Measurements from ENCODE around the gene WDR46.
"Not testable (repeated sequence)": the region's sequence is repeated elsewhere in the genome, so short reads cannot be mapped to it uniquely, and the experiment has no call there.

Gene WDR46

DNA sequence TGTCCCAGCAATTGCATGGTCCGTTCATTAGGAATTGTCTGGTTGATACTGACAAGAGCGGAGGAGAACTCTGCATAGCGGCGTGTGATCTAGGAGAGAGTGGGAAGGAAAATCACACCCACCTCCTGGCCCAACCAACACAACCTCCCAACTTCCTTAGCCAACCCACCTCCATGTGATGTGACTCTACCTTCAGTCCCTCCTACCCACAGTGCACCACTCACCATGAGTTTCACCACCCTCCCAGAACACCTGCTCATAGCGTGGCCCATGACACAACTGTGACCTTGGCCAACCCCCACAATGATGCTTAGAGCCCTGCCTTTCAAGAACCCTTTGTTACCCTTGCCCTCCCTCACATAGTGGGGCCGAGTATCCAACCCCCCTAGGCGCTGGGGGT is 25.0 kb downstream of the WDR46 start:
- no peak for DNase-seq (ENCODE audit: low spot score)

DNA sequence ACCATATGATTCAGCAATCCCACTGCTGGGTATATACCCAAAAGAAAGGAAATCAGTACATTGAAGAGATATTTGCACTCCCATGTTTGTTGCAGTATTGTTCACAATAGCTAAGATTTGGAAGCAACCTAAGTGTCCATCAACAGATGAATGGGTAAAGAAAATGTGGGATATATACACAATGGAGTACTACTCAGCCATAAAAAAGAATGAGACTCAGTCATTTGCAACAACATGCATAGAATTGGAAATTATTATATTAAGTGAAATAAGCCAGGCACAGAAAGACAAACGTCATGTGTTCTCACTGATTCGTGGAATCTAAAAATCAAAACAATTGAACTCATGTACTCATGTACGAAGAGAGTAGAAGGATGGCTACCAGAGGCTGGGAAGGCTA is 26.5 kb downstream of the WDR46 start:
- not testable (repeated sequence) for DNase-seq (ENCODE audit: low spot score)

DNA sequence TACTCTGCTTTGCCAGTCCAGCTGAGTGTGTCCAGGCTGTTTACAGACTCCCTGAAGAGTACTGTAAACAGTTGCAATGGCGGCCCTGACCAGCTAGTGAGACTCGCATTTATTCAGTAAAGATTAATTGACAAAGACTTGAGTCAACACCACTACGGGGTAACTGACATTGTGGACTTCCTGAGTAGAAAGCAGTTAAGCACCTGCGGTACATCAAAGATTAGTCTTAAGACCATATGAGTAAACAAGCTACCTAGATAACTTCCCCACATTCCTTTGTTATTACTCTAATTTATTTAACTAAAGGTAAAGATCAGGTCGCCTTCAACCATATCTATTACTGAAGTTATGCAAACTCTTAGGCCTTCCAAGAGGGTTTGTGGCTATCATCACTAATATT is 30.0 kb downstream of the WDR46 start:
- no peak for DNase-seq (ENCODE audit: low spot score)

DNA sequence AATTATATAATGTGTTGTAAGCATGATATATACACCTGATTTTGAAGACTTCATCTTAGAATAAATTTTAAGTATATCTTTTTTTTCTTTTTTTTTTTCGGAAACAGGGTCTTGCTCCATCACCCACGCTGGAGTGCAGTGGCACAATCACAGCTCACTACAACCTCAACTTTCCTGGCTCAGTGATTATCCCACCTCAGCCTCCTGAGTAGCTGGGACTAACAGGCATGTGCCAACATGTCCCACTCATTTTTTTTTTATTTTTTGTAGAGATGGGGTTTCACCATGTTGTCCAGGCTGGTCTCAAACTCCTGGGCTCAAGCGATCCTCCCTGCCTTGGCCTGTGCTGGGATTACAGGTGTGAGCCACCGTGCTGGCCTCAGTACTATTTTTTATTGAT is 34.4 kb downstream of the WDR46 start:
- no peak for DNase-seq (ENCODE audit: low spot score)

DNA sequence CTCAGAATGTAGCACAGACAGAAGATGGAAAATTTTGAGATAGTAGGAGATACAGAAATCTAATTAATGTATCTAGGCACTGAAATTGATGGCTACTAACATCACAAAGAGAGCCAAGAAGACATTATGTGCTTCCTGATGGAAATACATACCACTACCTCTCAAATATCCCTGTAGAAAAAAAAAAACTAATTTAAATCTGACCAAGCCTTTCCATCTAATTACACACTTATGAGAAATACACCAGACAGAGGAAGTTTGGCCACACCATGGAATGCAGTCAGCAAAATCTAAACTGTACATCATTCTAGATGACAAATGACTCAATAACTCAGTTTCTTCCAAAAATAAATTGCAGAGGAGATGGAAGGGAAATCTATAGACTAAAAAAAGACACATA is 36.3 kb downstream of the WDR46 start:
- no peak for DNase-seq (ENCODE audit: low spot score)

DNA sequence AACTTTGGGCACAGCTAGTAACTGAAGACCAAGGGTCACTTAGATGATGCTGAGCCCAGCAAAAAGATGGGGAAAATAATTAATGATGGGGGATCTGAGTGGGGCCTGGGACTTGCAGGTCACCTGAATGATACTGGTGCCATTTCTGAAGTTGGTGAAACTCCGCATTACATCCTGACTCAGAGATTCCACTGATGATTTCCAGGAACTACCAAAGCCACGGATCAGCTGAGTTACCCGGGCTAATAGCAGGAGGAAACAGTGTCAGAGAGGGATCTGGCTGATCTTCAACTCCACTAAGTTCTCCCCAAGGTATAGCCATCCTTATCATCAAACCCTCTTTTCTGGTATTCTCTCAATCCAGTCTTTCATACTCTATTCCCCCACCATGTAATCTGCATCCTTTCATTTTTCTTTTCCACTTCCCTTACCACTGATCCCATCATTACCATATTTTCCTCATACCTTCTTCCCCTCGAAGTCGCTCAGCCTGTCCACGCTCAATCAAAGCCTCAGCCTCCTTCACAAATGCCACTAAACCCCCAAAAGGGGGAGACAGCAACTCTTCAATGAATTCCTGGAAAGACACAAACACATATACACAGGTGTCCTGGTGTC is 37.5 kb downstream of the WDR46 start:
- DNase-seq (ENCODE audit: low spot score) = no peak

DNA sequence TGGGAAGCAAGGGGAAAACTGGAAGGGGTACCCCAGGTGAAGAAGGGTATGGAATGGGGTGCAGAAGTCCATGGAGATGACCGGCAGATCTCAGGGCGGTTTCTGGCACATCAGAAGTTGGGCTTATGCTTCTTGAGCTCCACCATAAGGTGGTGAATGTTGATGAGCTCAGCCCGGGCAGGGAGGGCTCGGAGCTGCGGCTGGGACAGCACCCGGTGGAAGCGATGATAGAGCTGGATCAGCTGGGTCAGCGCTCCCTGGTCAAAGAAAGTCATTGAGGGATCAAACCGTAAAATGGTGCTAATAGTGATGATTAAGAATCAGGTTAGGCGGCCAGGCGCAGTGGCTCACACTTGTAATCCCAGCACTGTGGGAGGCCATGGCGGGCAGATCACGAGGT is 38.3 kb downstream of the WDR46 start:
- no peak for DNase-seq (ENCODE audit: low spot score)

DNA sequence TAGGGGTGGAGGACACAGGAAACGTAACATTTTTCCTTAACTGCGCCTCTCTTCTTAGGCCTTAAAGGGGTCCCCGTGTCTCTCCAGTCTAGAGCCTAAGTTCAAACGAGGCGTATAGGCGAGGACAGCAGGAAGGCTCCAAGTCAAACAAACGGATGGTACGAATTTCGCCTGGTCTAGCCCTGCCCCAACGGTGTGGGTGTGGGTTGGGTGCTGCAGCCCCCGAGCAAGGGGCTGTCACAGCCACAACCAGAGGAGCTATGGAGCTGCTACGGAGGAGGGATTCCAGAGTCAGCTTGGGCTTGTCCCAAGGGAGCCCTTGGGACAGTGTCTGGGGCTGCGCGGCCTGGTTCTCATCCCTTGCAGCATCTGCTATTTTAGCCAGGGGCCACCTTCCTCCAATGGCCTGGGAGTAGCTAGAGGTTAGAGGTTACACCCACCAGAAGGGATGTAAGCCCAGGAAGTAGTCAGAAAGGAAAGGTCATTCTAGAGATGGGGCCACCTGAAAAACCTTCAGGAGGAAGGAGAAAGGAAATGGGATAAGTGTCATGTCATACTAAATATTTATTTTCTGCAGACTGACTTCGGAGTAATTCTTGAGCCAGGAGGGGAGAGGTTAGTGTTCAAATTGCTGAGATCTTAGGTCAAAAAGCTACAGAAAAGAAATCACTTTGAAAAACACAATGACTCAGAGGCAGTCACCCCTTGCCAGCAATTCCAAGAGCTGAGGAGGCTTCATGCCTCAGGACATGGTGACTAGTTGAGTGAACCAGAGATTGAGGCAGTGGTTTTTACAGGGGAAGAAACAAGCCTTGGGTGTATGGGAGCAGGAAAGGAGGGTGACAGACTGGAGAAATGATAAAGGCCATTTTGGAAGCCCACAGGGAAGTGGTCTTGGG is 39.1 kb downstream of the WDR46 start:
- no peak for DNase-seq (ENCODE audit: low spot score)

DNA sequence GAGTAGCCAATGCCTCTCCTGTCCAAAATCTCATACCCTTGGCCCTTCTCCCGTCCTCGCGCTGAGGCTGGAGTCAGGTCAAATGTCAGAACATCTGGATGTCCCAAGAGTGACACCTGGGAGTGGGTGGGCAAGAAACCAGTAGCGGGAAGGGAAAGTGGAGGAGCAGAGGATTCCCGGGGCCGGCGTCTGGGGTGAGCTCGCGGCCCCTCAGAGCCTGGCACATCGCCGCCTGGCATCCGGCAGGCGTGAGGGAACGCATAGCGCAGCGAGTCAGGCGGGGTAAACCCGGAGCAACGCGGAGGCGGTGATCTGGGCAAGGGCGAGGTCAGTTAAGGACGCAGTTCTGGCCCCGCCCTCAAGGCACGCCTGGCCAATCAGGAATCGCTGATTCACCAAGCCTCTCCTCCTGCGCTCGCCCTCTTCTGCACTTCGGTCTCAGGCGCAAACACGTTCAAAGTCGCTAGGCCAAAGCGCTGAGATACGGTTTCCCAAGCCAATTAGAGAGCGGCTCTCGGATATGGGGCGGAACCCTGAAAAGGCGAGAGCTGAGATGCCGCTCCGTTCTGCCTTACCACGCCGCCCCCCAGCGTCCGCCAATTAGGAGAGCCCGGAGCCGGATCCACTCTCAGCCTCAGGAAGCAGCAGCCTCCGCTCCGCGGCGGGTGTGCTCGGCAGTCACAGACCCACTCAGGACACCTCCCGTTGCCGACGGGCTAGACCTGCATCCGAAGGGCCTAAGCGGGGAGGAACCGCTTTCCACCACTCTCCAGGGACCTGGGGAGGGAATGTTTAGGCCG is 39.9 kb downstream of the WDR46 start:
- peak; percentile 100 for DNase-seq (ENCODE audit: low spot score)

DNA sequence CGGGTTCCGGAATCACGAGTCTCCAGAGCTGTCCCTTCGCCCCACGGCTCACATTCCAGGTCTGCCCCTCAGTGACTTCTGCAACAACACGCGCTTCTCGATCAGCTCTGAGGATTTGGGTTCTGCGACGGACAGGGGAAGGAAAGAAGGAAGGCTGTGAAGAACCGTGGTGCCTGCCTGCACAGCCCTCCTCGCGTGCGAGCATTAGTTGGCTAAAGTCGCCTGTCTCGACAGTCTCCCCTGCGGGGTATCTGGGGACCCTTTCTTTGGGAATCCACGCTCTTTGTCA is 40.5 kb downstream of the WDR46 start:
- no peak for DNase-seq (ENCODE audit: low spot score)

DNA sequence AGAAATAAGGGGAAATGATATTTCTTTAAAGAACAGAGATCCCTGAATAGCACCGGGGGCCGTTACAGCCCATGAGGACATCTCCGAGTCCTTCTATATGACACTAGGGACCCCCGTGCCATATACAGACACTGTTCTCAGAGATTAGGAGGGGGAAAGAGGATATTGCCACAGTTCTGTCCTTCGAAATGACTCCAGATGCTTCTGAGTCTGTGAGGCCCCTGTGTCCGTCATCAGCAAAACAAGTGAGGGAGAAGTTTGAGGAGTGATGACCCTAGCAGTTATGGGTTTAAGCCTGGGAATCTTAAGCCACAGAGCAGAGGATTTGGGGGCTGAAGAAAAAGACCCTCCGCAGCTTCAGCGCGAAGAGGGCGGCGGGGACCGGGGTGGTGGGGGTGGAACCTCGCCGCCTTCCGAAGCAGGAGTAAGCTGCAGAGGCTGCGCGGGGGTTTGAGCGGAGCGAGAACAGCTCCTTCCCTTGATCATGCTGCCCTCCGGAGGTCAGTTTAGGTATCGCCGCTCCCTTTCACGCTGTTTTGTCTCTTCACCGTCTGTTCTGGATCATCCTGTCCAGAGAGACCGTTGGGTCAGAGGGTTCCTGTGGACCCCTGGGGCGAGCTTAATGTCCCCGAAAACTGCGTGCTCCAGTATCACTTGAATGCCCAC is 40.9 kb downstream of the WDR46 start:
- peak; percentile 90 for DNase-seq (ENCODE audit: low spot score)

DNA sequence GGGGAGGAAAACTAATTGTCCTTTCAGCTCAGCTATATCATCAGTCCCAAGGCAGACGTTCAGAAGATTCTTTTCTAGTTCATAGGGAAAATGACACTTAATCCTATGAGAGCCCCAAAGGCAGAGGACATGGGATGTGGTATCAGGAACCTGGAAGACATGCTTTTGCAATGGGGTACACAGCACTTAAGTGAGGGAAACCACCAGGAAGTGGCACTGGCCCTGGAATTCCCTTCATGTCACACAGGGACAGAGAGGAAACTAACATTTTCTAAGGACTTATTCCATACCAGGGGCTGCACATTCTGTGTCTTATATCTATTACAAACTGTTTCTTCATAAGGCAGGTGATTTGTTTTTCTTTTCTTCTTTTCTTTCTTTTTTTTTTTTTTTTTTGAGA is 45.6 kb downstream of the WDR46 start:
- no peak for DNase-seq (ENCODE audit: low spot score)

DNA sequence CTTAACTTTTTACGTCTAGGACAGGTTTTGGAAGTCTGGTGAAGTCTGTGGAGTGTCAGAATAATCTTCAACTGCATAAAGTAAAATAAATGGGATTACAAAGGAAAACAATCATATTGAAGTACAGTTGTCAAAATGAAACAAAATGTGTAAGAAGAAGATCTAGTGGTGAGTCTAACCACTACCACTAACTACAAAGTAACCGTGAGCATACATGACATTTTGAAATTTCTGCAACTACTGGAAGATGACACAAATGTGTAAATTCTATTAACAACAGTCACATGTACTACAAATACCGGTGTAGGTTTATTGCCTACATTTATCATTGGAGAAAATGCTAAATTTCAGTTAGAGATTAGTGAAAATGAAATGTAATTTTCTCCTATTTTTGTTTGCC is 47.1 kb downstream of the WDR46 start:
- no peak for DNase-seq (ENCODE audit: low spot score)

DNA sequence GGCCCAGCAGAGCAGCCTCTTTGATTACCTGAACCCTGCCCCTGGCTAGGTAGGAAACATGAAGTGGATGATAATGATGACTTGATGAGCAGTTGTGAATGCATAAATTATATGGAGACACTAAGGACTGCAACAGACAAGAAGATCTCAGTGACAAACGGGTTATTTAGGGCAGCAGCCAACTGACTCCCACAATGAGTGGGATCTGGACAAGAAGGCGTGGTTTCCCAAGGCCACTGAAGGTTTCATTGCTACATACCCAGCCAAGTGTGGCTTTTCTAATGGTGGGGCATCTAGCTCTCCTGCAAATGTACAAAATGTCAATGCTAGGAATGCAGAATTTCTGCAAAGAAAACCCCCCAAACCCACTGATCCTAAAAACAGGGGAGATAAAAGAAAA is 51.3 kb downstream of the WDR46 start:
- DNase-seq (ENCODE audit: low spot score) = no peak

DNA sequence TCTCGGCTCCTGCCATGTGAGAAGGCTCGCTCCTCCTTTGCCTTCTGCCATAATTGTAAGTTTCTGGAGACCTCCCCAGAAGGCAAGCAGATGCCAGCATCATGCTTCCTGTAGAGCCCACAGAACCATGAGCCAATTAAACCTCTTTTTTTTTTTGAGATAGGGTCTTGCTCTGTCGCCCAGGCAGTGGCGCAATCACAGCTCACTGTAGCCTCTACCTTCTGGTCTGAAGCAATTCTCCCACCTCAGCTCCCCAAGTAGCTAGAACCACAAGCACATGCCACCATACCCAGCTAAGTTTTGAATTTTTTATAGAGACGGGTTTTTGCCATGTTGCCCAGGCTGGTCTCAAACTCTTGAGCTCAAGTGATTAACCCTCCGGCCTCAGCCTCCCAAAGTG is 52.2 kb downstream of the WDR46 start:
- DNase-seq (ENCODE audit: low spot score) = no peak

DNA sequence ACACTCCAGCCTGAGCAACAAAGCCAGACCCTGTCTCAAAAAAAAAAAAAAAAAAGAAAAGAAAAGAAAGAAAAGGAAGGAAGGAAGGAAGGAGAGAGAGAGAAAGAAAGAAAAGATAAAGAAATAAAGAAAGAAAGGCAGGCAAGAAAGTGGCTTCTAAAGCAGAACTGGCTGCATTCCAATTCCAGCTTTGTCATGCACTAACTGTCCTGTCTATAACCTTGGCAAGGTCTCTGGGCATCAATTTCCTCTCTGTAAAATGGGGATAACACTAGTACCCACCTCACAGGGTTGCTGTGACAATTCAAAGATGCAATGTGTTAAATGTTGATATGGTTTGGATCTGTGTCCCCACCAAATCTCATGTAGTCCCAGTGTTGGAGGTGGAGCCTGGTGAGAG is 52.7 kb downstream of the WDR46 start:
- no peak for DNase-seq (ENCODE audit: low spot score)

DNA sequence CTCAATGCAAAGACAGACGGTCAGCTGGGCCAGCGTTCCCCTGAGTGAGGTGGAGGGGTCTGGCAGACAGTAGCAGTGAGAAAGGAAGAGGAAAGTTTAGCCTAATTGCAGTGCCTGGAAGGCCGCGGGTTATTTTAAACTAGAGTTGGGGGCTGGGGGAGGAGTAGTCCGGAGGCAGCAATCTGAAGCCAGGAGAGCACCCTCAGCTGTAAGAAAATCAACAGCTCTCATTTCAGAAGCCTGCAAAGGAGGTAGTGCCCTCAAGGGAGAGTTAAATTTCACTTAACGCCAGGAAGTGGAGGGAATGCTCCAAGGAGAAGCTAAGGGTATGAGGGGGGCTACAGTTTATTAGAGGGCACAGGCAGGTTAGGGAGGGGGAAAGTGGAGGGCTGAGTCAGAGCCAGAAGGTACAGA is 53.8 kb downstream of the WDR46 start:
- DNase-seq (ENCODE audit: low spot score) = no peak

Data from hematopoietic multipotent progenitor cell treated with erythropoietin and hydrocortisone succinate and interleukin-3 and kit ligand, for 15 days (in vitro differentiated cells).